Activated naive CD8-positive, alpha-beta T cell treated with anti-CD3 and anti-CD28 coated beads, Interleukin-2, amount 50 U/mL, for 24 hours (primary cell): ENCODE measurements around the gene SPP2.

Source experiments
- ATAC-seq: fragments of 150-1000 bp; cut with Tn5 transposase; one replicate; pipeline ENCODE4 v1.10.0; 2021
- DNase-seq: peaks from one replicate; pipeline ENCODE4 v3.0.0; 2021
- H3K27ac Mint-ChIP-seq: one replicate; pipeline ENCODE4 v1.8.0; 2021; ENCODE audit warnings: mild to moderate bottlenecking, mixed read lengths
- H3K27me3 Mint-ChIP-seq: one replicate; pipeline ENCODE4 v1.8.0; 2021; ENCODE audit warnings: mixed read lengths
- H3K36me3 Mint-ChIP-seq: one replicate; pipeline ENCODE4 v1.8.0; 2021; ENCODE audit warnings: low read depth, mixed read lengths
- H3K4me1 Mint-ChIP-seq: one replicate; pipeline ENCODE4 v1.8.0; 2021; ENCODE audit warnings: mixed read lengths
- H3K4me3 Mint-ChIP-seq: one replicate; pipeline ENCODE4 v1.8.0; 2021; ENCODE audit warnings: mild to moderate bottlenecking, moderate library complexity, mixed read lengths
- H3K9me3 Mint-ChIP-seq: one replicate; pipeline ENCODE4 v1.8.0; 2021; ENCODE audit warnings: mixed read lengths

Gene SPP2

GRCh38 chr2:234061624-234062257, 11.2 kb downstream of the SPP2 start:
- Mint-ChIP-seq H3K9me3 (no peaks in the 10 kb centered on the region), H3K27ac (no peak overlapping the region), H3K4me3 (no peak overlapping the region), H3K4me1 (peaks cover 4% of the 10 kb centered on the region), H3K27me3 (peaks cover 4% of the 10 kb centered on the region), H3K36me3 (no peaks in the 10 kb centered on the region)
- DNase-seq (no peak), ATAC-seq (no peak)

DNA sequence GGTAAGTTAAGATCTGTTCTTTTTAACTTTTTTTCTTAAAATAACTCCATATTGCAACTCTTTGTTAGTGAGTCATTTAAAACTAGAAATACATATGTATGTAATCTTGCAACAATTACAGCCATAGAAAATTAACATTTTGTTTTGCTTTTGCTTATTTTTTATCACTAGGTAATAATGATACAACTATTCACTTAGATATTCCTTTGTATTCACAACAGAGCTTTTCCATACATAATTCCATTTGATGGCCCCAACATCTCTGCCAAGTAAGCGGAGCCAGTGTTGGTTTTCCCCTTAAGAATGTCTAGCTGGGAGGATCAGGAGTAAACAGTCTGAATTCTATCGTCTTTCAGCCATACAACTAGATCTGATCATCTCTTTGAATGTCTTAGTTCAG, 16.1 kb downstream of the SPP2 start:
- no peaks in the 10 kb centered on the region for H3K36me3 Mint-ChIP-seq
- H3K4me1 Mint-ChIP-seq, result peaks cover 6% of the 10 kb centered on the region
- DNase-seq (no peak), ATAC-seq (no peak)
- peaks cover 7% of the 10 kb centered on the region for H3K9me3 Mint-ChIP-seq
- H3K27me3 Mint-ChIP-seq, result no peaks in the 10 kb centered on the region
- no peak overlapping the region for H3K27ac Mint-ChIP-seq
- H3K4me3 Mint-ChIP-seq, result no peak overlapping the region

- H3K4me3 Mint-ChIP-seq, result no peak overlapping the region
- H3K9me3 Mint-ChIP-seq, result peaks cover 7% of the 10 kb centered on the region
- H3K27ac Mint-ChIP-seq, result no peak overlapping the region
- peaks cover 12% of the 10 kb centered on the region for H3K4me1 Mint-ChIP-seq
- ATAC-seq (peak; percentile 91), DNase-seq (peak; percentile 19)
- no peaks in the 10 kb centered on the region for H3K36me3 Mint-ChIP-seq
- H3K27me3 Mint-ChIP-seq, result no peaks in the 10 kb centered on the region
Measured at GRCh38 chr2:234071664-234072063, 21.2 kb downstream of the SPP2 start.

- ATAC-seq (no peak), DNase-seq (no peak)
- Mint-ChIP-seq H3K4me3 (no peak overlapping the region), H3K9me3 (peaks cover 7% of the 10 kb centered on the region), H3K27ac (no peak overlapping the region), H3K27me3 (no peaks in the 10 kb centered on the region), H3K36me3 (no peaks in the 10 kb centered on the region), H3K4me1 (peaks cover 19% of the 10 kb centered on the region)
Measured at GRCh38 chr2:234072454-234072853, 22.0 kb downstream of the SPP2 start.

GRCh38 chr2:234074751-234075517, 24.4 kb downstream of the SPP2 start:
- no peak for ATAC-seq
- no peak for DNase-seq
- no peak overlapping the region for H3K4me3 Mint-ChIP-seq
- H3K27ac Mint-ChIP-seq, result no peak overlapping the region
- no peaks in the 10 kb centered on the region for H3K9me3 Mint-ChIP-seq
- H3K27me3 Mint-ChIP-seq, result no peaks in the 10 kb centered on the region
- H3K4me1 Mint-ChIP-seq, result peaks cover 26% of the 10 kb centered on the region
- no peaks in the 10 kb centered on the region for H3K36me3 Mint-ChIP-seq

GRCh38 chr2:234075518-234075915, 25.0 kb downstream of the SPP2 start:
- DNase-seq (no peak), ATAC-seq (no peak)
- Mint-ChIP-seq H3K4me3 (no peak overlapping the region), H3K4me1 (peaks cover 26% of the 10 kb centered on the region), H3K36me3 (no peaks in the 10 kb centered on the region), H3K27me3 (no peaks in the 10 kb centered on the region), H3K9me3 (no peaks in the 10 kb centered on the region), H3K27ac (no peak overlapping the region)

- H3K27me3 Mint-ChIP-seq, result no peaks in the 10 kb centered on the region
- no peak for ATAC-seq
- DNase-seq, result no peak
- no peak overlapping the region for H3K27ac Mint-ChIP-seq
- peaks cover 26% of the 10 kb centered on the region for H3K4me1 Mint-ChIP-seq
- H3K4me3 Mint-ChIP-seq, result no peak overlapping the region
- H3K36me3 Mint-ChIP-seq, result no peaks in the 10 kb centered on the region
- no peaks in the 10 kb centered on the region for H3K9me3 Mint-ChIP-seq
Measured at GRCh38 chr2:234075947-234076346, 25.4 kb downstream of the SPP2 start.

- Mint-ChIP-seq H3K4me1 (peaks cover 25% of the 10 kb centered on the region), H3K9me3 (no peaks in the 10 kb centered on the region), H3K27ac (no peak overlapping the region), H3K4me3 (no peak overlapping the region), H3K36me3 (no peaks in the 10 kb centered on the region), H3K27me3 (no peaks in the 10 kb centered on the region)
- ATAC-seq, result peak; percentile 37
- no peak for DNase-seq
Measured at GRCh38 chr2:234076451-234076850, 25.9 kb downstream of the SPP2 start.

DNA sequence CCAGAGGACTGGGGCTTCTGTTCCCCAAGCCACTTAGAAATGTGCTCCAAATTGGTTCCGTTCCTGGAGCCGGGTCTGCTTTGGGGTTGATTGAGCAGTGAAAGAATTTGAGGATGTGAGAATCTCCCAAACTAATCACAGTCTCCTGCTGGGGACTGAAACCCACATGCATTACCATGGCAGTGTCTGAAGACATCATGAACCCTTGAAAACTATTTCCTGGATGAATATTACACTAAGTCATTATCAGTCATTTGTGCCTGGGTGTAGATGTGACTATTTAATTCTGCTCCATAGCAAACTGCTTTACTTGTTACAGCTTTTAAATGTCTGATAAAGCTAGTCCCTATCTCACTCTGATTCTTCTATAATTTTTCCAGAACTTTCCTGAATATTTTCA, 27.6 kb downstream of the SPP2 start:
- Mint-ChIP-seq H3K9me3 (no peaks in the 10 kb centered on the region), H3K4me3 (no peak overlapping the region), H3K27me3 (no peaks in the 10 kb centered on the region), H3K4me1 (peaks cover 22% of the 10 kb centered on the region), H3K27ac (no peak overlapping the region), H3K36me3 (no peaks in the 10 kb centered on the region)
- DNase-seq, result no peak
- ATAC-seq, result no peak

DNA sequence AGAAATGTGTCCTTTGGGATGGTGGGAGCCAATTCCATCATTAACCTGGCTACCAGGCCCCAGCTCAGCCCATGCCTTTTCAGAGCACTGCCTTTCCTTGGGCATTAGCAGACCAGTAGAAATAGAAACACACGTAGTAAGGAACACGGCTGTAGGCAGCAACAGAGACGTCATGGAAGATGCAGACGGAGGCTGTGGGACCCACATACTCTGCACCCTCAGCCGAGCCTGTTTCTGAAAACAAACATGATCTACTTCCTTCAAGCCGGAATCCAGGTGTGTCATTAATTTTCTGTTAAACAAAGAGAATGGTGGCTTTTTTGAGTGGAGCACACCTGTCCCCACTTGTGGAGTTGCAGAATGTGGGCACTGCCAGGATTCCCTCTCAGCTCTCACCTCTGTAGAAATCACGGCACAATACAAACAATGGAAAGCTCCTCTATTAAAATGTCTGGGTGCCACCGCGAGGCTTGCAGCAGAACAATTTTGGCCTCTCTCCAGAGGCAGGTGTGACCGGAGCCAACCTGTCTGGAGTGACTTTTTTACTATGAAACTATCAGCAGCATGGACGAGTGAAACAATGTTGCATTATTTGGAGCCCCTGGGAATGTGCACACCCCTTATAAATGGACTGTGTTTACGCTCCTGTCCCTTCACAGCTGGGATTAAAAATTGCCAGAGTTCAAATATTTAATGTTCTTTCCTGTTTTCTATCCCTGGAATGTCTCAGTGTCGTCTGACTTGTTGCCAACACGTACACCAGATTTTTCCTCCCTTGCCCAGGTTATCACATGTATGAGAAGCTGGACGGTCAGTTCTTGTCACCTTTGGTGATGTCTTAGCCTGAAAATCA, 31.7 kb downstream of the SPP2 start:
- ATAC-seq, result no peak
- no peak for DNase-seq
- Mint-ChIP-seq H3K27me3 (peaks cover 5% of the 10 kb centered on the region), H3K9me3 (peaks cover 5% of the 10 kb centered on the region), H3K4me3 (no peak overlapping the region), H3K27ac (no peak overlapping the region), H3K36me3 (no peaks in the 10 kb centered on the region), H3K4me1 (peaks cover 28% of the 10 kb centered on the region)

DNA sequence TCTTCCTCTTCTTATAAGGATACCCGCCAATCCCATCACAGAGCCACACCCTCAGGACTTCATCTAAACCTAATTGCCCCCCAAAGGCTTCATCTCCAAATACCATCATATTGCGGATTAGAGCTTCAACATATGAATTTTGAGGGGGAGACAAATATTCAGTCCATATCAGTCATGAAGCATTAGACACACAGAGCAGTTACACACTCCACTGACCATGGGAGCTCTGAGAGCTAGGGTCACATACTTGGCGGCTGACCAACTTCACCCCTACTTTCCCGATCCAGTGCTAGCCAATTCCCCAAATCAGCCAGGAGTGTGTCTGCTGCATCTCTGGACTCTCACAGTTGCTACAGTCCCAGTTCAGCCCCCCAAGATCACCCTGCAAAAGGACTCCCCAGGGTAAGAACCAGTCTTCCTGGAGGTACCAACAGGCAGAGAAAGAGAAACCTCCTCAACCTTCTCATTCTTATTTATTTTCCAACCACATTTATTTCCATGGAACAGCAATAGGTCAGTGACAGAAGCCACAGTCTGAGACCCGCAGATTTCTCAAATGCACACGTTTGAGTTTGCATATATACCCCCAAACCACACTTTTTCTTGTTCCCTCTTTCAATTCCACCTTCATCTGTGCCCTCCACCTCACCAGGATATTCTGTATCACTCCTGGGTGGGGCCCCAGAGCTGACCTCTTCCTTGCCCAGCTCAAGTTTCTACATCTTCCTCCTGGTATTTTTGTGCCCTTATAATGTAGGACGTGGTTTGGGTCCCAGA, 33.3 kb downstream of the SPP2 start:
- Mint-ChIP-seq H3K36me3 (no peaks in the 10 kb centered on the region), H3K27me3 (peaks cover 6% of the 10 kb centered on the region), H3K9me3 (peaks cover 14% of the 10 kb centered on the region), H3K4me1 (peaks cover 19% of the 10 kb centered on the region), H3K27ac (peak overlapping the region; percentile 50), H3K4me3 (peak overlapping the region; percentile 22)
- DNase-seq (no peak), ATAC-seq (peak; percentile 71)

DNA sequence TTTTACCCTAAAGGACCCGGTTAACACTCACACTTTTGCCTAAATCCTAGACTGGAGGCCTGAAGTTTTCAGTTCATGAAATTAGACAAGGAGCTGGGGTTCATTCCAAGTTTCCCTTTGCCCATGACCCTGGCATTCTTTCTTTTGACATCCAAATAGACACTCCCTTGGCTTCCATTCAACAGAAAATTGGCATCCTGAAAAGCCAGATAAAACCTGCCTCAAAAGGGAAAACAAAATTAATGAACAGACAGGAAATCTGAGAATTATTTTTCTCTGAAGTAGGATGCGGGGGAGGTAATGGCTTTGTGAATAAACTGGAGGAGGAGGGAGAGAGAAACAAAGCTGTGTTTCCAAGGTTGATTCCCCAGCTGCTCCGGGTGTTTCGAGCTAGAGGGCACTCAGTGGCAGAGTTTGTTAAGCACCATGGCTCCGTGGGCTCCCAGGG, 41.0 kb downstream of the SPP2 start:
- DNase-seq (no peak), ATAC-seq (no peak)
- peaks cover 6% of the 10 kb centered on the region for H3K4me1 Mint-ChIP-seq
- peaks cover 2% of the 10 kb centered on the region for H3K27me3 Mint-ChIP-seq
- no peaks in the 10 kb centered on the region for H3K36me3 Mint-ChIP-seq
- H3K4me3 Mint-ChIP-seq, result no peak overlapping the region
- H3K27ac Mint-ChIP-seq, result no peak overlapping the region
- H3K9me3 Mint-ChIP-seq, result peaks cover 14% of the 10 kb centered on the region

DNA sequence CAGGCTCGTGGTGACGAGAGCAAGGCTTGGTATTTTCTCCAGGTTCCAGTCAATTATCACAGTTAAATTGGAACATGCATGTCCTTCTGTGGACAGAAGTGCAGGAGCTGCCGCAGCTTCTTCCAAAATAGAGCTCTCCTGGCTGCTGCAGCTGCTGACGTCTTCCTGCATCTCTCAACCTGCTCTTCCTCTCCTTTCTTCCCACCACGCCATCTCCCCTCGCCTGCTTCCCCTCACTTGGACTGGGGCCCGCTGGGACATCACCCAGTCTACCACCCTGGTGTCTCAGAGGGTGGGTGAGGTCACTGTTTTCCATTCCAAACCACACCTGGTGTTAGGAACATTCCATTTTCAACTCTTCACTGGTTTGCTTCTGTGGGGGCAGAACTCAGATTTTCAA, 41.4 kb downstream of the SPP2 start:
- DNase-seq (no peak), ATAC-seq (no peak)
- H3K4me3 Mint-ChIP-seq, result no peak overlapping the region
- H3K27me3 Mint-ChIP-seq, result peaks cover 2% of the 10 kb centered on the region
- no peak overlapping the region for H3K27ac Mint-ChIP-seq
- H3K9me3 Mint-ChIP-seq, result peaks cover 12% of the 10 kb centered on the region
- peaks cover 6% of the 10 kb centered on the region for H3K4me1 Mint-ChIP-seq
- H3K36me3 Mint-ChIP-seq, result no peaks in the 10 kb centered on the region

GRCh38 chr2:234092344-234092743, 41.8 kb downstream of the SPP2 start:
- Mint-ChIP-seq H3K27ac (no peak overlapping the region), H3K27me3 (no peaks in the 10 kb centered on the region), H3K4me3 (no peak overlapping the region), H3K9me3 (peaks cover 7% of the 10 kb centered on the region), H3K36me3 (no peaks in the 10 kb centered on the region), H3K4me1 (peaks cover 6% of the 10 kb centered on the region)
- no peak for DNase-seq
- no peak for ATAC-seq
